Tibial nerve (tissue), 3 donors: ENCODE measurements around the gene GRM1.

ENCODE experiments used
- CTCF ChIP-seq, 5 experiments: fragments of 200-600 bp in 3 of 5; fragments of 450-650 bp in 2 of 5; sonication (generic) in 3 of 5; IDR thresholded peaks; one replicate each; pipeline ENCODE4 v1.5.1; 2016 to 2019; ENCODE audit warnings: antibody characterized with exemption in 5 of 5, mild to moderate bottlenecking in 3 of 5, moderate library complexity in 2 of 5
- POLR2A ChIP-seq, 2 donors: fragments of 450-650 bp; IDR thresholded peaks; one replicate each; pipeline ENCODE4 v1.6.1; 2017; ENCODE audit warnings: antibody characterized with exemption in 2 of 2, mild to moderate bottlenecking in 2 of 2, moderate library complexity in 2 of 2

- TF ChIP-seq POLR2A (IDR thresholded peaks at IDR 0.05) (no peak), CTCF (IDR thresholded peaks at IDR 0.05) (no peak)
Measured at GRCh38 chr6:146100776-146101175, 71.9 kb downstream of the GRM1 start.
